GM18951 (cell line): ENCODE data around the gene HDAC9.

ENCODE experiments used
- POLR2A ChIP-seq: IDR thresholded peaks from 4 replicates; pipeline ENCODE4 v1.6.1; 2011; ENCODE audit warnings: mild to moderate bottlenecking; ENCODE audit not compliant: insufficient read length, insufficient read depth; ENCODE audit errors: extremely low read depth
- in situ Hi-C: fragments of 300-500 bp; cut with MboI; formaldehyde crosslinking; loops from one replicate; pipeline ENCODE4 v1.12.0; 2022; ENCODE audit warnings: low sequenced_read_pairs, mixed read lengths, inconsistent platforms; ENCODE audit not compliant: unreplicated experiment

Gene HDAC9

DNA sequence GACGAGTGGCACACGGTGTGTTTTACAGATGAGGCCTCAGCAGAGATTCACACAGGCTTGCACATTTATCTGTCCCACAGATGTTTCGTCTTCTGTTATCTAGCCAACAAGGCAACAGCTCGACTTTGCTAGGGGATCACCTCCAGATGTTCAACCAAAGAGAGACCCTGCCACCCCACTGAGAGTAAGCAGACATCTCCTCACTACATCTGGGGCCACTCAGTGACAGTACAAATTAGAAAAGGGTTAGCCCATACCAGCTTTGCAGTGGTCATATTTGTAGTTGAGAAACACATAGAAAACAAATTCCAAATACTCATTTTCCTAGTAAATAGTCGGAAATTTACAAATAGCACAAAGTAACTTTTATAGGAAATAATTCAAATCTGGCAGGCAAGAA lies 164.2 kb downstream of the HDAC9 start:
- in situ Hi-C loops, result loop anchor here (10.0 kb wide), 1 partner anchor 305 kb away; no protein-coding TSS in a partner anchor
- TF ChIP-seq POLR2A, result no peak

DNA sequence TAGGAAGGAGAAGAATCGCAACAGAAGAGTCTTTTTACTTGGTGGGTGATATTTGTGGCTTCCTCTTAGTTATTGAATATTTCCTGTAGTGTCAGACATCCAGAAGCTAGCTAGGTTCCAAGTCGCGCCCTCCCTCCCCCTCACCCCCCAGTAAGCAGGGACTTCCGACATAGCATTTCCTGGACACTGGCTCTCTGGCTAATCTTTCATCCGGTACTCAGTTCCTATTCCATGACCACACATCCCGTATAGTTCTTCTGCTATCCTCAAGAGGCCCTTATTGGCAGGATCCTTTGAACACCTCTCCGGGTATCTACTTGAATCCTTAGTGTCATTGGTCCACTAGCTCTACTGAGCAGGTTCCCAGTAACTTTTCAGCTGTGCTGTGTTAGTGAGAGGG lies 167.8 kb downstream of the HDAC9 start:
- in situ Hi-C loops, result loop anchor here (10.0 kb wide), 1 partner anchor 309 kb away; no protein-coding TSS in a partner anchor
- TF ChIP-seq POLR2A, result no peak

DNA sequence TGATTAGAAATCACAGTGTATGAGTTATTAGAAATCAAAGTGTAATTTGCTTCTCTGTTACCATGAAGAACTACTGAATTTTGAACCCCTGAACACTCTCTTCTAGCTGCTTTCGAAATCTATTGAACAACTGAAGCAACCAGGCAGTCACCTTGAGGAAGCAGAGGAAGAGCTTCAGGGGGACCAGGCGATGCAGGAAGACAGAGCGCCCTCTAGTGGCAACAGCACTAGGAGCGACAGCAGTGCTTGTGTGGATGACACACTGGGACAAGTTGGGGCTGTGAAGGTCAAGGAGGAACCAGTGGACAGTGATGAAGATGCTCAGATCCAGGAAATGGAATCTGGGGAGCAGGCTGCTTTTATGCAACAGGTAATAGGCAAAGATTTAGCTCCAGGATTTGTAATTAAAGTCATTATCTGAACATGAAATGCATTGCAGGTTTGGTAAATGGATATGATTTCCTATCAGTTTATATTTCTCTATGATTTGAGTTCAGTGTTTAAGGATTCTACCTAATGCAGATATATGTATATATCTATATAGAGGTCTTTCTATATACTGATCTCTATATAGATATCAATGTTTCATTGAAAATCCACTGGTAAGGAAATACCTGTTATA lies 170.7 kb downstream of the HDAC9 start:
- in situ Hi-C loops, result loop anchor here (10.0 kb wide), 1 partner anchor 311 kb away; no protein-coding TSS in a partner anchor
- TF ChIP-seq POLR2A, result no peak

DNA sequence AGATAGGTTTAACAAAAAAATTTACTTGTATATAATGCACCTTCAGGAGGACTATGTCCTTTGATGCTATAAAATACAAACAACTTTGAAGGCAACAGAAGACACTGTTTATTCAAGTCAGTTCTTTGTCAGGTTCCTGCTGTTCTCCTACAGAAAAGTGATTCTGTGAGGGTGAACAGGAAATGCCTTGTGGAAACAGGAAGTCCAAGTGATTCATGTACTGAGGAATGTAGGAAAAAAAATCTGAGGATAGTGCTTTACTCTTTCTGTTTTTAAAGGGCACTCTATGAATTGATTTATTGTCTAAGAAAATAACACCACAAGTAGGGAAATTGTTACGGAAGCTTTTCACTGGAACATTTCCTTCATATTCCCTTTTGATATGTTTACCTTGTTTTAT lies 171.9 kb downstream of the HDAC9 start:
- no peak for TF ChIP-seq POLR2A
- in situ Hi-C loops, result loop anchor here (10.0 kb wide), 1 partner anchor 313 kb away; no protein-coding TSS in a partner anchor

DNA sequence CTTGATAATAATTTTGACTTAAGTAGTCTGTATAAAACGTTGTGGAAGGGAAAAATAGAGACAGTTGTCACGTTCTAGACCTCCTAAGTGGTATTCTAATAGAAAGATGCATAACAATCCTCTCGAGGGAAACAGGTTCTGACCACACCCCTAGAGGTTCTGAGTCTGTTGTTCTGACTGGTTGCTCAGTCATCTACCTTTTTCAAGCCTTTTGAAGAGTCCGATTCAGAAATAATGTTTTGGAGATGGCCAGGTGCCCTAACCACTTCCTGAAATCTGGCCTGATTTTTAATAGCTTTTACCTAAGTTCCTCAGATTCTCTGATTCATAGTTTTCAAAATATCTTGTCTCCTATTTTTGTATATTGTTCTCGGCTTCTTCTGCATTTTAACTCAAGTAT lies 175.6 kb downstream of the HDAC9 start:
- in situ Hi-C loops, result no loop called here
- TF ChIP-seq POLR2A, result no peak

DNA sequence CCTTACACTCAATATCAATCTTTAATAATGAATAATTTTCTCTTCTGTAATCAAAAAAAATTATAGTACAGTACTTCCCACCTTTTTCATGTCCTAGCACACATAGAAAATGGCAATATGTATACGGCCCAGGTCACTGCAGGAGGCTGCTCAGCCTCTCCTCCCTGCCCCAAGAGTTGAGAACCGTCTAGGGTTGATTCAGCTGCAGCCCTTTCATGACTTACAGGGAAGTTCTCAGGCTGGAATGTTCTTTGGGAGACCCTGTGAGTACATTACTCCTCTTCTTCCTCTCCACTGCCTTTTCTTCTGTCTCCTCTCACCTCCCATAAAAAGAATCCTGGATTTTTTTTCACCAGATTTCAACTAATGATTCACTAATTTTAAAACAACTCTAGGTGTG lies 180.0 kb downstream of the HDAC9 start:
- TF ChIP-seq POLR2A, result no peak
- in situ Hi-C loops, result no loop called here

DNA sequence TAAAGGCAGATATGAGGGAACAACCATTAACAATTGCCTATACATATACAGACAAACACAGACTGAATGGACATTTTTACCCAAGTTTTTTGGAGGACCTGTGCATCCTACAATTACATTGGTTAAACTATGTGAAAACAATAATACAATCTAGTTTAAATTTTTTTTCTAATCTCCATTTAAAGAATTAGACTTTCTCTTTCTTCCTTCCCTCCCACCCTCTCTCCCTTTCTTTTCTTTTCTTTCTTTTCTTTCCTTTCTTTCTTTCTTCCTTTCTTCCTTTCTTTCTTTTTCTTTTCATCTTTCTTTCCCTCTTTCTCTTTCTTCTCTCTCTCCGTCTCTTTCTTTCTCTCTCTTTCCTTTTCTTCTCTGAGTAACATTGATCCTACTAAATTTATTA lies 183.7 kb downstream of the HDAC9 start:
- in situ Hi-C loops, result no loop called here
- no peak for TF ChIP-seq POLR2A

DNA sequence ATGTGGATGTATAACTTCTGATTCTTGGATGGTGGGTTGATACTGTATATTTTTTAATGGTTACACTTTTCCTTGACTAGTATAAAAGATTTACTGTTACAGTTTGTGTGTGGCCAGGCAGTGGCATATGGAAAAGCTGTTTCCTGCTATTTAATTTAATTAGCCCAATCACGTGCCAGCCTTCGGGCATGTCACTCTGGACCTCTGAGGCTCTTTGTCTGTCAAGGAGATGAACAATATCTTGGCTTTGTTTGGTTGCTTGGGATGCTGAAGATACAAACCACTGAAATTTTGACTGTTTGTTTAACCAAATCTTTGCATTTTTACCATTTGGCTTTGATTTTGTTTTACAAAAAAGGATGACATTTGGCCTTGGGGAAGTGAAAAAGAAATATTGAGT lies 185.0 kb downstream of the HDAC9 start:
- in situ Hi-C loops, result no loop called here
- no peak for TF ChIP-seq POLR2A

DNA sequence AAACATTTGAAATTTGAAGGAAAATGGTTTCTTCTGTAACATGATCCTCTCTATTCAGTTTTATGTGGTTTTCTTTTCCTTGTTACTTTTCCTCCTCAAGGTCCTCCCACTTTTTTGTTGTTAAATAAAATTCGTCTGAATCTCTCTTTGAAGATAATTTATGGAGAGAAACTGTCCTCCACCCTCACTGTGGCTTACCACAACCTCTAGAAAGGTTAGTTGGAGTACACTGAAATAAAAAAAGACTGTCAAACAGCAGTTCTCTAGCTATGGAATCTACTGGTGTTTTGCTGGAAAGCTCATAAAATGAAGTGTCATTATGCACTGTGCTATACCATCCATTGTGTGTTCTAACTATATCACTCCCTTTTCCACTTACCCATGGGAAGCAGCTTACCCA lies 189.4 kb downstream of the HDAC9 start:
- no peak for TF ChIP-seq POLR2A
- in situ Hi-C loops, result no loop called here

DNA sequence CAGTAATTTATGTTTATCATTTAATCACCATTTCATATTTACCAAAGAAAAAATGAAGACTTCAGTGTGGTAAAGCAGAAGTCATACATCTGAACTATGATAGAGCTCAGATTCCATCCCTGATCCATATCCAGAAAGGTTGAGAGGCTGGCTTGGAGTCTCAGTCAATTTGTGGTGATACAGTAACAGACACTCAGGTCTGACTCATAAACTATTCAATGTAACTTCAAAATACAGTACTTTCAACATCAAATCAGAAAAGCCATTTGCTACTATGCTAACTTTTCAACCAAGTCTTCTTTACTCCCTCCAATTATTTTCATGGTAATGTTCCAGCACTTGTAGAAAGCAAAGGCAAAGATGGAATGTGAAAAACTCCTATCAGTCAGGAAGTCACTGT lies 190.4 kb downstream of the HDAC9 start:
- in situ Hi-C loops, result no loop called here
- TF ChIP-seq POLR2A, result no peak

DNA sequence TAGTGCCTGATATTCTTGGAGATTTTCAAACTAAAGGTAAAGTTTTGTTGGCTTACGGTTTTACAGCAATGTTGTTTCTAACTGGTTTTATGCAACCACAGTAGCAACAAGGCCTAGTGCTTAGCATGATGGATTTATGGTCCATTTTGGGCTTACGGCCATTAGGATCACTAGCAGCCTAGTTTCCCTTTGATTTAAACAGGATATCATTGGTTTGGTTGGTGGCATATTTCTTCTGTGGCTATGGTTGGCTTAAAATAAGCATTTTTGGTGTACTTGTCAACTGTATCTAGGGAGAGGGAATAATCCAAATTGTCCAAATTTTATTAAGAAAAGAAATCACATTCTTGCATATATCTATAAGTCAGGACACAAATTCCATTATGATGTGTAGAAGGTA lies 194.0 kb downstream of the HDAC9 start:
- TF ChIP-seq POLR2A, result no peak
- in situ Hi-C loops, result no loop called here

DNA sequence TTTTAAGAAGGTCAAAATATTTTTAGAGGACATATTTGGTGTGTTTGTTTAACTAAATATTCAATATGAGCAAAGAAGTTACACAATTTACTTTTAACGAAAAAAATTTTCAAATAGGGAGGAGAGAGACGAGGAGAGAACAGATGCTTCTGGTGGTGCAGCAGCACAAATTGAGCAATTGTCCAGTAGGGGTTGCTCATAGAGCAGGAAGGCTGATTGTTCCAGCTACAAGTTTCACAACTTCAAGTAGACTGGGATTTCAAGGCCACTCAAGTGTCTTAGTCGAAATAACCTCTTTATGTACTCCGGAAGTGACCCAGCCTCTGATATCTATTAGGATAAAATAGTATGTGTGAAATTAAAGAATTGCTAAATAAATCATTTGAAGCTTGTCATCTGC lies 197.9 kb downstream of the HDAC9 start:
- in situ Hi-C loops, result no loop called here
- no peak for TF ChIP-seq POLR2A

DNA sequence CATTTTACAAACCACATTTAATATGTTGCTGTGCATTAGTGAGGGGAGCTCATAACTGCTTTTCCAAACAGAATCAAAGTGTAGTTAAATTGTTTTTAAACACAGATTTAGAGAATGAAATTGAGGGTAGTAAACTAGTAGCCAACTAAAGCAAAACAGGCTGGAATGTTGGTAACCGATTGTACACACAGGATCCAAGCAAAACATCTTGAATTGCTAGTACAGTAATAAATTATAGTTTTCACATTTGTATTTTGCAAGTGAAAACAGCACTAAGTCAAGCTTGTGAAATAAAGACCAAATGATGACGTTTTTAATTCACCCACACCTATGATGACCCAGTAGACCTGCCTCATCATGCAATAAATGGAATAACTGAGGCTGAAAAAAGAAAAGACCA lies 198.3 kb downstream of the HDAC9 start:
- no peak for TF ChIP-seq POLR2A
- in situ Hi-C loops, result no loop called here

DNA sequence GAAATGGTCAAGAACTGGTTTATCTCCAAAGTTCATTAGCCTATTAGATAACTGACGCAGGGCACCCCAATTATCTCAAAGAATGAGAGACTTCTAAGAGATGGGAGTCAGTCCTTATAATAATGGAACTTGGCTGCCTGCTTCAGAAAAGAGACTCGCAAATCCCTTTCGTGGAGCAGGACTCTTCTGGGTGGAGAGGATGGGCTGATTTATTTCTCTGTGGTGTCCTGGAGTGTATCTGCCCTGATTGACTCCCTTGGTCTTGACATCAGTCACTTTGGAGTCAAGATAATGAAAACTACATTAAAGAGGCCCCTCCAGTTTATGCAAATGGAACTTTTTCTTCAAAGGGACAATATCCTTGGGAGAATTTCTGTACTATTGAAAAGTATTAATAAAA lies 198.9 kb downstream of the HDAC9 start:
- TF ChIP-seq POLR2A, result no peak
- in situ Hi-C loops, result no loop called here

DNA sequence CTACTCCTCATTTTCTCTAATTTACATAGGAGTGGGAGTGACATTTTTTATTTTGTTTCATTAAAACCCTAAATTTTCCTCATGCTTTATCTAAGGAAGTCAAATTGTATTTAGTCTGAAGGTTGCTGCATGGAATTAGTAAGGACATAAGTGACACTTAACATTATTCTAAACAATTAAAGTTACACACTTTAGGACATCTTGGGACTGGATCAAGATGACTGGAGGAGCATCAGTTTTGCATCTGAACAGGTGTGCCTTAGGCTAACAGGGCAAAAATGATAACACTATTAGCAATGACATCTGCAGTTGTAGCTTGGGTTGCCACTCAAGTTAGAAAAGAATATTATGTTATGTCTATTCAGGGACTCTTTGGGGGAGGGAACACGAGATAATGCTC lies 199.4 kb downstream of the HDAC9 start:
- no peak for TF ChIP-seq POLR2A
- in situ Hi-C loops, result no loop called here
